Measurements from ENCODE around the gene VAMP2. TPM values are rescaled to one million over a fixed set of nuclear protein-coding genes. Genes with fewer than 3 reads are reported as not detected.

The VAMP2 gene
- total and polyA plus RNA-seq, 9 of the 15 experiments (the other 6 are each of a cell fraction or from before 2014, with no cell fraction given) = 2.3 to 31.8 (median 6.0) TPM

DNA sequence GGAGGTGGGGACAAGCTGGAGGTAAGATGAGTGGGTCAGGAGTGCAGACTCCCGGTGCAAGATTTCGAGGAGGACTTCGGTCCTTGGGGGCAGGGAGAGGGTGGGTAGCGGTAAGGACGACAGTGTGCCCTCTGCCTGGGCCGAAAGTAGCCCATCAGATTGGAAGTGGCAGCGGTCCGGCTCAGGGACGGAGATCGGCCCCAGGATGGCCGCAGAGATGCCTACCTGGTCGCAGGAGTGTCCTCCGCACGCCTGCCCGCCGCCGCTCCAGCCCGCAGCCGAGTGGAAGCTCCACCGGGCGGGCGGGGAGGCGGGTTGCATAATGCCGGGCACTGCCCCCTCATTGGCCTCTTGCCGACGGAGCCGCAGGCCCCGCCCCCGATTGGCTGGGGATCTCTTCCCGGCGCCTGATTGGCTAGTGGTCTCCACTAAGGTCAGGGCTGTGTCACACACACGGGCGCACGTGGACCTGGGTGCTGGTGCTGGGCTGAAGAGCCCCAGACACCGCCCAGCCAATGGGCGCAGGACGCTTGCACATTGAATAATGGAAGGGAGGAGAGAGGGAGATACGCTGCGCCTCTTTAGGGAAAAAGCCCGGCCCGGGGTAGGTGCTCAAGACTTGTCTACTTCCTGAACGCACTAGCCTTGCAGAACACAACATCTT lies 10.5 kb downstream of the VAMP2 start, which contains the start of gene PER1 (continued):
- TF ChIP-seq, protein P1, sequence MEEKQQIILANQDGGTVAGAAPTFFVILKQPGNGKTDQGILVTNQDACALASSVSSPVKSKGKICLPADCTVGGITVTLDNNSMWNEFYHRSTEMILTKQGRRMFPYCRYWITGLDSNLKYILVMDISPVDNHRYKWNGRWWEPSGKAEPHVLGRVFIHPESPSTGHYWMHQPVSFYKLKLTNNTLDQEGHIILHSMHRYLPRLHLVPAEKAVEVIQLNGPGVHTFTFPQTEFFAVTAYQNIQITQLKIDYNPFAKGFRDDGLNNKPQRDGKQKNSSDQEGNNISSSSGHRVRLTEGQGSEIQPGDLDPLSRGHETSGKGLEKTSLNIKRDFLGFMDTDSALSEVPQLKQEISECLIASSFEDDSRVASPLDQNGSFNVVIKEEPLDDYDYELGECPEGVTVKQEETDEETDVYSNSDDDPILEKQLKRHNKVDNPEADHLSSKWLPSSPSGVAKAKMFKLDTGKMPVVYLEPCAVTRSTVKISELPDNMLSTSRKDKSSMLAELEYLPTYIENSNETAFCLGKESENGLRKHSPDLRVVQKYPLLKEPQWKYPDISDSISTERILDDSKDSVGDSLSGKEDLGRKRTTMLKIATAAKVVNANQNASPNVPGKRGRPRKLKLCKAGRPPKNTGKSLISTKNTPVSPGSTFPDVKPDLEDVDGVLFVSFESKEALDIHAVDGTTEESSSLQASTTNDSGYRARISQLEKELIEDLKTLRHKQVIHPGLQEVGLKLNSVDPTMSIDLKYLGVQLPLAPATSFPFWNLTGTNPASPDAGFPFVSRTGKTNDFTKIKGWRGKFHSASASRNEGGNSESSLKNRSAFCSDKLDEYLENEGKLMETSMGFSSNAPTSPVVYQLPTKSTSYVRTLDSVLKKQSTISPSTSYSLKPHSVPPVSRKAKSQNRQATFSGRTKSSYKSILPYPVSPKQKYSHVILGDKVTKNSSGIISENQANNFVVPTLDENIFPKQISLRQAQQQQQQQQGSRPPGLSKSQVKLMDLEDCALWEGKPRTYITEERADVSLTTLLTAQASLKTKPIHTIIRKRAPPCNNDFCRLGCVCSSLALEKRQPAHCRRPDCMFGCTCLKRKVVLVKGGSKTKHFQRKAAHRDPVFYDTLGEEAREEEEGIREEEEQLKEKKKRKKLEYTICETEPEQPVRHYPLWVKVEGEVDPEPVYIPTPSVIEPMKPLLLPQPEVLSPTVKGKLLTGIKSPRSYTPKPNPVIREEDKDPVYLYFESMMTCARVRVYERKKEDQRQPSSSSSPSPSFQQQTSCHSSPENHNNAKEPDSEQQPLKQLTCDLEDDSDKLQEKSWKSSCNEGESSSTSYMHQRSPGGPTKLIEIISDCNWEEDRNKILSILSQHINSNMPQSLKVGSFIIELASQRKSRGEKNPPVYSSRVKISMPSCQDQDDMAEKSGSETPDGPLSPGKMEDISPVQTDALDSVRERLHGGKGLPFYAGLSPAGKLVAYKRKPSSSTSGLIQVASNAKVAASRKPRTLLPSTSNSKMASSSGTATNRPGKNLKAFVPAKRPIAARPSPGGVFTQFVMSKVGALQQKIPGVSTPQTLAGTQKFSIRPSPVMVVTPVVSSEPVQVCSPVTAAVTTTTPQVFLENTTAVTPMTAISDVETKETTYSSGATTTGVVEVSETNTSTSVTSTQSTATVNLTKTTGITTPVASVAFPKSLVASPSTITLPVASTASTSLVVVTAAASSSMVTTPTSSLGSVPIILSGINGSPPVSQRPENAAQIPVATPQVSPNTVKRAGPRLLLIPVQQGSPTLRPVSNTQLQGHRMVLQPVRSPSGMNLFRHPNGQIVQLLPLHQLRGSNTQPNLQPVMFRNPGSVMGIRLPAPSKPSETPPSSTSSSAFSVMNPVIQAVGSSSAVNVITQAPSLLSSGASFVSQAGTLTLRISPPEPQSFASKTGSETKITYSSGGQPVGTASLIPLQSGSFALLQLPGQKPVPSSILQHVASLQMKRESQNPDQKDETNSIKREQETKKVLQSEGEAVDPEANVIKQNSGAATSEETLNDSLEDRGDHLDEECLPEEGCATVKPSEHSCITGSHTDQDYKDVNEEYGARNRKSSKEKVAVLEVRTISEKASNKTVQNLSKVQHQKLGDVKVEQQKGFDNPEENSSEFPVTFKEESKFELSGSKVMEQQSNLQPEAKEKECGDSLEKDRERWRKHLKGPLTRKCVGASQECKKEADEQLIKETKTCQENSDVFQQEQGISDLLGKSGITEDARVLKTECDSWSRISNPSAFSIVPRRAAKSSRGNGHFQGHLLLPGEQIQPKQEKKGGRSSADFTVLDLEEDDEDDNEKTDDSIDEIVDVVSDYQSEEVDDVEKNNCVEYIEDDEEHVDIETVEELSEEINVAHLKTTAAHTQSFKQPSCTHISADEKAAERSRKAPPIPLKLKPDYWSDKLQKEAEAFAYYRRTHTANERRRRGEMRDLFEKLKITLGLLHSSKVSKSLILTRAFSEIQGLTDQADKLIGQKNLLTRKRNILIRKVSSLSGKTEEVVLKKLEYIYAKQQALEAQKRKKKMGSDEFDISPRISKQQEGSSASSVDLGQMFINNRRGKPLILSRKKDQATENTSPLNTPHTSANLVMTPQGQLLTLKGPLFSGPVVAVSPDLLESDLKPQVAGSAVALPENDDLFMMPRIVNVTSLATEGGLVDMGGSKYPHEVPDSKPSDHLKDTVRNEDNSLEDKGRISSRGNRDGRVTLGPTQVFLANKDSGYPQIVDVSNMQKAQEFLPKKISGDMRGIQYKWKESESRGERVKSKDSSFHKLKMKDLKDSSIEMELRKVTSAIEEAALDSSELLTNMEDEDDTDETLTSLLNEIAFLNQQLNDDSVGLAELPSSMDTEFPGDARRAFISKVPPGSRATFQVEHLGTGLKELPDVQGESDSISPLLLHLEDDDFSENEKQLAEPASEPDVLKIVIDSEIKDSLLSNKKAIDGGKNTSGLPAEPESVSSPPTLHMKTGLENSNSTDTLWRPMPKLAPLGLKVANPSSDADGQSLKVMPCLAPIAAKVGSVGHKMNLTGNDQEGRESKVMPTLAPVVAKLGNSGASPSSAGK (IDR thresholded peaks at IDR 0.05) = peak; percentile 87
- TF ChIP-seq RFX1 (IDR thresholded peaks at IDR 0.05) (no peak), GABPB1 (CRISPR knock-in tag; IDR thresholded peaks at IDR 0.05) (0 out of 2 replicates have a peak, but pooled peaks have one; percentile 39), SP1 (CRISPR knock-in tag; IDR thresholded peaks at IDR 0.05) (peak; percentile 86), NFE2L1 (tag; IDR thresholded peaks at IDR 0.05; ENCODE audit: borderline replicate concordance, low read depth) (no peak), NR2C1 (IDR thresholded peaks at IDR 0.05) (no peak), NR2C1 (tag; IDR thresholded peaks at IDR 0.05) (0 out of 2 replicates have a peak, but pooled peaks have one; percentile 34), TBL1XR1 (IDR thresholded peaks at IDR 0.05; ENCODE audit: low read length in 2 of 2) (peak in 1 of 2 experiments; percentile 58; a peak in 1 of 4 replicates), ILF3 (IDR thresholded peaks at IDR 0.05; ENCODE audit: borderline replicate concordance) (no peak)
- TF ChIP-seq, protein P2, sequence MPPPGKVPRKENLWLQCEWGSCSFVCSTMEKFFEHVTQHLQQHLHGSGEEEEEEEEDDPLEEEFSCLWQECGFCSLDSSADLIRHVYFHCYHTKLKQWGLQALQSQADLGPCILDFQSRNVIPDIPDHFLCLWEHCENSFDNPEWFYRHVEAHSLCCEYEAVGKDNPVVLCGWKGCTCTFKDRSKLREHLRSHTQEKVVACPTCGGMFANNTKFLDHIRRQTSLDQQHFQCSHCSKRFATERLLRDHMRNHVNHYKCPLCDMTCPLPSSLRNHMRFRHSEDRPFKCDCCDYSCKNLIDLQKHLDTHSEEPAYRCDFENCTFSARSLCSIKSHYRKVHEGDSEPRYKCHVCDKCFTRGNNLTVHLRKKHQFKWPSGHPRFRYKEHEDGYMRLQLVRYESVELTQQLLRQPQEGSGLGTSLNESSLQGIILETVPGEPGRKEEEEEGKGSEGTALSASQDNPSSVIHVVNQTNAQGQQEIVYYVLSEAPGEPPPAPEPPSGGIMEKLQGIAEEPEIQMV (tag; conservative IDR thresholded peaks at IDR 0.05; ENCODE audit: low read depth) = no peak
- TF ChIP-seq, protein P3, sequence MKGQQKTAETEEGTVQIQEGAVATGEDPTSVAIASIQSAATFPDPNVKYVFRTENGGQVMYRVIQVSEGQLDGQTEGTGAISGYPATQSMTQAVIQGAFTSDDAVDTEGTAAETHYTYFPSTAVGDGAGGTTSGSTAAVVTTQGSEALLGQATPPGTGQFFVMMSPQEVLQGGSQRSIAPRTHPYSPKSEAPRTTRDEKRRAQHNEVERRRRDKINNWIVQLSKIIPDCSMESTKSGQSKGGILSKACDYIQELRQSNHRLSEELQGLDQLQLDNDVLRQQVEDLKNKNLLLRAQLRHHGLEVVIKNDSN (CRISPR knock-in tag; IDR thresholded peaks at IDR 0.05) = peak; percentile 49; the same call in 1 of the 2 replicates
- TF ChIP-seq, protein P4, sequence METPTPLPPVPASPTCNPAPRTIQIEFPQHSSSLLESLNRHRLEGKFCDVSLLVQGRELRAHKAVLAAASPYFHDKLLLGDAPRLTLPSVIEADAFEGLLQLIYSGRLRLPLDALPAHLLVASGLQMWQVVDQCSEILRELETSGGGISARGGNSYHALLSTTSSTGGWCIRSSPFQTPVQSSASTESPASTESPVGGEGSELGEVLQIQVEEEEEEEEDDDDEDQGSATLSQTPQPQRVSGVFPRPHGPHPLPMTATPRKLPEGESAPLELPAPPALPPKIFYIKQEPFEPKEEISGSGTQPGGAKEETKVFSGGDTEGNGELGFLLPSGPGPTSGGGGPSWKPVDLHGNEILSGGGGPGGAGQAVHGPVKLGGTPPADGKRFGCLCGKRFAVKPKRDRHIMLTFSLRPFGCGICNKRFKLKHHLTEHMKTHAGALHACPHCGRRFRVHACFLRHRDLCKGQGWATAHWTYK (CRISPR knock-in tag; IDR thresholded peaks at IDR 0.05) = no peak
